H4 (cell line): ENCODE results near the gene TMEM192. TPM values are rescaled to one million over a fixed set of nuclear protein-coding genes. Genes with fewer than 3 reads are reported as not detected.
"Not testable (repeated sequence)": the region's sequence is repeated elsewhere in the genome, so short reads cannot be mapped to it uniquely, and the experiment has no call there.

Experiments used
- DNase-seq: peaks from one replicate; pipeline ENCODE4 v3.0.0-alpha.2; 2015; ENCODE audit warnings: low spot score
- total RNA-seq: library from RNA; depleted of rRNA; stranded (reverse); fragments of >200 nt; shearing (Covaris generic); gene quantifications from 2 replicates; pipeline ENCODE4 v1.2.3, GENCODE V29; 2014

Gene TMEM192
- total RNA-seq, 1 experiment from 2014 or later: 24.7 TPM

- not testable (repeated sequence) for DNase-seq
Observed at GRCh38 chr4:165092187-165092586, 20.5 kb downstream of the TMEM192 start.

- no peak for DNase-seq
Observed at GRCh38 chr4:165088366-165088765, 24.3 kb downstream of the TMEM192 start.

GRCh38 chr4:165085946-165086345, 26.7 kb downstream of the TMEM192 start:
- no peak for DNase-seq

GRCh38 chr4:165084787-165085186, 27.9 kb downstream of the TMEM192 start:
- not testable (repeated sequence) for DNase-seq

- DNase-seq: no peak
Observed at GRCh38 chr4:165079476-165079875, 33.2 kb downstream of the TMEM192 start.

GRCh38 chr4:165077034-165077578, 35.6 kb downstream of the TMEM192 start:
- no peak for DNase-seq

GRCh38 chr4:165073346-165073745, 39.3 kb downstream of the TMEM192 start:
- not testable (repeated sequence) for DNase-seq

GRCh38 chr4:165070560-165070959, 42.1 kb downstream of the TMEM192 start:
- DNase-seq: no peak

- DNase-seq: no peak
Observed at GRCh38 chr4:165060938-165061337, 51.7 kb downstream of the TMEM192 start.

- DNase-seq: no peak
Observed at GRCh38 chr4:165059386-165059785, 53.3 kb downstream of the TMEM192 start.

GRCh38 chr4:165058666-165059065, 54.0 kb downstream of the TMEM192 start:
- no peak for DNase-seq

- DNase-seq: no peak
Observed at GRCh38 chr4:165055601-165056000, 57.1 kb downstream of the TMEM192 start.

- DNase-seq: no peak
Observed at GRCh38 chr4:165053645-165054044, 59.0 kb downstream of the TMEM192 start, which contains the start of gene TRIM75. Gene TRIM75, plus strand, starts transcription at chr4:165053866. Its CDS starts 5,282 bp downstream, at chr4:165059148.

GRCh38 chr4:165052627-165053026, 60.0 kb downstream of the TMEM192 start:
- DNase-seq: no peak

GRCh38 chr4:165048170-165048569, 64.5 kb downstream of the TMEM192 start:
- no peak for DNase-seq

GRCh38 chr4:165031436-165032211, 81.0 kb downstream of the TMEM192 start, which contains the start of gene TRIM60:
Gene TRIM60, plus strand, starts transcription at chr4:165031999. Its CDS starts 8,074 bp downstream, at chr4:165040073.
- no peak for DNase-seq

GRCh38 chr4:165027762-165028402, 84.8 kb downstream of the TMEM192 start:
- DNase-seq: no peak

GRCh38 chr4:165025782-165026181, 86.9 kb downstream of the TMEM192 start:
- not testable (repeated sequence) for DNase-seq
